ENCODE results near the gene MYD88. TPM values are rescaled to one million over a fixed set of nuclear protein-coding genes. Genes with fewer than 3 reads are reported as not detected.

MYD88 gene
- polyA plus RNA-seq, 1 donor (not counting 4 experiments of a cell fraction or from before 2014, with no cell fraction given), result 44.0 TPM

- no peak for TF ChIP-seq CTCF (optimal IDR thresholded peaks at IDR 0.05 in 1 of 3, IDR thresholded peaks at IDR 0.05 in 1 of 3, conservative IDR thresholded peaks at IDR 0.05 in 1 of 3; ENCODE audit: extremely low read depth in 1 of 3, insufficient read depth in 2 of 3, low read length in 3 of 3)
- no peak for TF ChIP-seq EZH2 (IDR thresholded peaks at IDR 0.05; ENCODE audit: low read length)
- Histone ChIP-seq H3K27me3 (ENCODE audit: control insufficient read depth, extremely low read depth, insufficient read depth, low read length) (peaks cover 2% of the 10 kb centered on the region), H3K79me2 (ENCODE audit: control insufficient read depth, insufficient read depth, low read length) (no peaks in the 10 kb centered on the region), H2AFZ (ENCODE audit: control insufficient read depth, low read length) (no peak overlapping the region), H3K36me3 (ENCODE audit: control insufficient read depth in 2 of 2, extremely low read depth in 1 of 2, insufficient read depth in 2 of 2, low read length in 2 of 2) (no peaks in the 10 kb centered on the region), H3K9ac (ENCODE audit: control insufficient read depth, extremely low read depth, insufficient read depth, low read length) (no peak overlapping the region), H4K20me1 (ENCODE audit: control insufficient read depth, extremely low read depth, insufficient read depth, low read length) (no peaks in the 10 kb centered on the region), H3K9me1 (ENCODE audit: control insufficient read depth, extremely low read depth, insufficient read depth, low read length) (no peaks in the 10 kb centered on the region), H3K4me3 (ENCODE audit: control insufficient read depth in 2 of 3, extremely low read depth in 1 of 3, insufficient read depth in 2 of 3, low read depth in 1 of 3, low read length in 3 of 3) (no peak overlapping the region), H3K4me1 (ENCODE audit: control insufficient read depth, extremely low read depth, insufficient read depth, low read length) (no peaks in the 10 kb centered on the region), H3K27ac (ENCODE audit: control insufficient read depth, insufficient read depth, low read length) (no peak overlapping the region), H3K4me2 (ENCODE audit: control insufficient read depth, extremely low read depth, insufficient read depth, low read depth, low read length) (no peak overlapping the region), H3K9me3 (ENCODE audit: control insufficient read depth, low read depth, low read length) (no peaks in the 10 kb centered on the region)
- no peak for DNase-seq (ENCODE audit: low read depth, low spot score)
- dilution Hi-C loops (cut with MboI; ENCODE audit: extremely low pct_ligation_motif_present, low sequenced_read_pairs), result no loop called here
- FAIRE-seq, result no peak
These were observed 26.1 kb upstream of the MYD88 start for GRCh38 chr3:38112378-38112761.

GRCh38 chr3:38114052-38114874, 24.2 kb upstream of the MYD88 start:
- H3K4me3 ChIP-seq (ENCODE audit: control insufficient read depth in 2 of 3, extremely low read depth in 1 of 3, insufficient read depth in 2 of 3, low read depth in 1 of 3, low read length in 3 of 3), result no peak overlapping the region
- H3K9me1 ChIP-seq (ENCODE audit: control insufficient read depth, extremely low read depth, insufficient read depth, low read length), result no peaks in the 10 kb centered on the region
- no peaks in the 10 kb centered on the region for H3K4me1 ChIP-seq (ENCODE audit: control insufficient read depth, extremely low read depth, insufficient read depth, low read length)
- no peaks in the 10 kb centered on the region for H3K27me3 ChIP-seq (ENCODE audit: control insufficient read depth, extremely low read depth, insufficient read depth, low read length)
- no peak for TF ChIP-seq EZH2 (IDR thresholded peaks at IDR 0.05; ENCODE audit: low read length)
- no peak for TF ChIP-seq CTCF (optimal IDR thresholded peaks at IDR 0.05 in 1 of 3, IDR thresholded peaks at IDR 0.05 in 1 of 3, conservative IDR thresholded peaks at IDR 0.05 in 1 of 3; ENCODE audit: extremely low read depth in 1 of 3, insufficient read depth in 2 of 3, low read length in 3 of 3)
- H3K79me2 ChIP-seq (ENCODE audit: control insufficient read depth, insufficient read depth, low read length), result no peaks in the 10 kb centered on the region
- H3K36me3 ChIP-seq (ENCODE audit: control insufficient read depth in 2 of 2, extremely low read depth in 1 of 2, insufficient read depth in 2 of 2, low read length in 2 of 2), result no peaks in the 10 kb centered on the region
- DNase-seq (ENCODE audit: low read depth, low spot score), result no peak
- dilution Hi-C loops (cut with MboI; ENCODE audit: extremely low pct_ligation_motif_present, low sequenced_read_pairs), result no loop called here
- no peaks in the 10 kb centered on the region for H3K9me3 ChIP-seq (ENCODE audit: control insufficient read depth, low read depth, low read length)
- H3K4me2 ChIP-seq (ENCODE audit: control insufficient read depth, extremely low read depth, insufficient read depth, low read depth, low read length), result no peak overlapping the region
- no peak for FAIRE-seq
- no peak overlapping the region for H2AFZ ChIP-seq (ENCODE audit: control insufficient read depth, low read length)
- no peak overlapping the region for H3K9ac ChIP-seq (ENCODE audit: control insufficient read depth, extremely low read depth, insufficient read depth, low read length)
- no peak overlapping the region for H3K27ac ChIP-seq (ENCODE audit: control insufficient read depth, insufficient read depth, low read length)
- no peaks in the 10 kb centered on the region for H4K20me1 ChIP-seq (ENCODE audit: control insufficient read depth, extremely low read depth, insufficient read depth, low read length)
